Natural killer cell (primary cell): ENCODE results near the gene ARL14. TPM values are rescaled to one million over a fixed set of nuclear protein-coding genes. Genes with fewer than 3 reads are reported as not detected.
A peak's percentile ranks its signal among the peaks of the same experiment; 100 is the strongest.

ENCODE experiments used
- ATAC-seq, 3 donors: fragments of 150-1000 bp in 2 of 3; fragments of 200-7000 bp in 1 of 3; cut with Tn5 transposase; 1 replicate in 1 of 3; 2 replicates in 2 of 3; pipeline ENCODE4 v1.10.0; 2021; ENCODE audit warnings: mild to moderate bottlenecking in 2 of 3, moderate library complexity in 2 of 3
- DNase-seq, 2 donors: peaks; one replicate each; pipeline versions ENCODE4 v3.0.0 to v3.0.0-alpha.2; 2013 to 2021; ENCODE audit warnings: mixed read lengths in 1 of 2
- H3K27ac ChIP-seq: one replicate; pipeline ENCODE4 v1.5.1; 2013; ENCODE audit warnings: mild to moderate bottlenecking, low read length
- H3K27me3 ChIP-seq: one replicate; pipeline ENCODE4 v1.6.1; 2013; ENCODE audit warnings: low read length; ENCODE audit not compliant: control insufficient read depth, insufficient read depth
- H3K36me3 ChIP-seq: one replicate; pipeline ENCODE4 v1.6.1; 2013; ENCODE audit warnings: low read length; ENCODE audit not compliant: control insufficient read depth, insufficient read depth
- H3K4me1 ChIP-seq: one replicate; pipeline ENCODE4 v1.6.1; 2013; ENCODE audit warnings: low read length; ENCODE audit not compliant: control insufficient read depth, insufficient read depth
- H3K4me3 ChIP-seq: one replicate; pipeline ENCODE4 v1.5.1; 2013; ENCODE audit warnings: low read length
- H3K9me3 ChIP-seq: one replicate; pipeline ENCODE4 v1.6.1; 2013; ENCODE audit warnings: low read length; ENCODE audit not compliant: control insufficient read depth, insufficient read depth
- H3K27ac Mint-ChIP-seq, 2 donors: one replicate each; pipeline ENCODE4 v1.8.0; 2022; ENCODE audit warnings: mild to moderate bottlenecking in 2 of 2, mixed read lengths in 2 of 2, moderate library complexity in 1 of 2
- H3K27me3 Mint-ChIP-seq, 2 donors: one replicate each; pipeline ENCODE4 v1.8.0; 2022; ENCODE audit warnings: low read depth in 2 of 2, mixed read lengths in 2 of 2
- H3K36me3 Mint-ChIP-seq: one replicate; pipeline ENCODE4 v1.8.0; 2022; ENCODE audit warnings: mixed read lengths
- H3K4me1 Mint-ChIP-seq, 2 donors: one replicate each; pipeline ENCODE4 v1.8.0; 2022; ENCODE audit warnings: mixed read lengths in 2 of 2
- H3K4me3 Mint-ChIP-seq: one replicate; pipeline ENCODE4 v1.8.0; 2022; ENCODE audit warnings: mild to moderate bottlenecking, moderate library complexity, mixed read lengths
- H3K9me3 Mint-ChIP-seq, 2 donors: one replicate each; pipeline ENCODE4 v1.8.0; 2022; ENCODE audit warnings: mixed read lengths in 2 of 2
- WGBS: methylation state at CpG from one replicate; pipeline ENCODE4 v1.1.7; 2013; ENCODE audit warnings: missing lambda C conversion rate; ENCODE audit not compliant: insufficient coverage; 5-methylcytosine and 5-hydroxymethylcytosine counted together
- intact Hi-C: fragments of 100-400 bp; cut with micrococcal nuclease; formaldehyde crosslinking; loops from one replicate; pipeline ENCODE4 v1.14.2; 2022
- total RNA-seq, 4 donors: library from RNA; stranded (reverse); fragments of 120-200 nt in 1 of 4; gene quantifications; one replicate each; pipeline versions ENCODE4 v1.2.3 to v1.2.4, GENCODE V29; 2013 to 2022
- TF ChIP-seq, protein P1 (sequence below): fragments of 200-600 bp; IDR thresholded peaks from one replicate; pipeline ENCODE4 v1.8.0; 2022; ENCODE audit warnings: antibody characterized with exemption

The ARL14 gene
- total RNA-seq, 3 donors from 2014 or later (not counting 1 experiment from before 2014, with no cell fraction given) = not detected

DNA sequence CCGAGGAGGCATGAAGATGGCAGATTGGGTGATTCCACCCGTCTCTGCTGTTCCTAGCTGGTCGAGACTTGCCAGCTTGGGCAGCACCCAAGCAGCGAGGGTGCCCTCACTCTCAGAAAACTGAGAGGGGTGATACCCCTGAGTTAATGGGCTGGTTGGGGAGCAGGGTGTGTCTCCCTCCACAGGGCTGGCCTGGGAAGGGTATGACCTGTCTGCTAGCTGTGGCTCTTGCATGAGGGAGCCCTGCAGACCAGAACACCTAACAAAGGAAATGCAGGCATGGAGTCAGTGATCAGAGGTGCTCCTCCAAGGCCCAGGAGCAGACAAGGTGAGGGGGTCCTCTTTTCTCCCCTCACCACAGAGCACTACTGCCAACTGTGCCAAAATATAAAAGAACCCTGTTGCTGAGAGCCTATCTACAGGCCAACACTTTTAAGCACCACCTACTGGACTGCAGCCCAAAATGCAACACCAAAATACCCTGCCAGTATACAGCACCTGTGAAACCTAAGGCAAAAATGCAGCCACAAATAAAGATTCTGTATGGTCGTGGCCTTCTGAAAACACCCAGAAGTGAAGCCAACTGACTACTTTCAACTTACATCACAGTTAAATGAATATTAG, 43.3 kb downstream of the ARL14 start:
- DNase-seq = peak in 1 of 2 donors; percentile 5
- no peaks in the 10 kb centered on the region for H3K4me1 Mint-ChIP-seq

DNA sequence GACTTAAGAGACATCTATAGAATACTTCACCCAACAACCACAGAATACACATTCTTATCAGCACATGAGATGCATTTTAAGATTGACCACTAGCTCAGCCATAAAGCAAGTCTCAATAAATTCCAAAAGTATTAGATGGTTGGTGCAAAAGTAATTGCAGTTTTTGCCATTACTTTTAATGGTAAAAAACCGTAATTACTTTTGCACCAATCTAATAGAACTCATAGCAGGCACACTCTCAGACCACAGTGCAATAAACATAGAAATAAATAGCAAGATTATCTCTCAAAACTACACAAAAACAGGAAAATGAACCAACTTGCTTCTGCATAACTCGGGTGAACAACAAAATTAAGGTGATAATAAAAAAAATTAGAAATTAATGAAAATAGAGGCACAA, 45.4 kb downstream of the ARL14 start:
- H3K27ac ChIP-seq = no peak overlapping the region
- H3K9me3 Mint-ChIP-seq = no peaks in the 10 kb centered on the region
- TF ChIP-seq, protein P1, sequence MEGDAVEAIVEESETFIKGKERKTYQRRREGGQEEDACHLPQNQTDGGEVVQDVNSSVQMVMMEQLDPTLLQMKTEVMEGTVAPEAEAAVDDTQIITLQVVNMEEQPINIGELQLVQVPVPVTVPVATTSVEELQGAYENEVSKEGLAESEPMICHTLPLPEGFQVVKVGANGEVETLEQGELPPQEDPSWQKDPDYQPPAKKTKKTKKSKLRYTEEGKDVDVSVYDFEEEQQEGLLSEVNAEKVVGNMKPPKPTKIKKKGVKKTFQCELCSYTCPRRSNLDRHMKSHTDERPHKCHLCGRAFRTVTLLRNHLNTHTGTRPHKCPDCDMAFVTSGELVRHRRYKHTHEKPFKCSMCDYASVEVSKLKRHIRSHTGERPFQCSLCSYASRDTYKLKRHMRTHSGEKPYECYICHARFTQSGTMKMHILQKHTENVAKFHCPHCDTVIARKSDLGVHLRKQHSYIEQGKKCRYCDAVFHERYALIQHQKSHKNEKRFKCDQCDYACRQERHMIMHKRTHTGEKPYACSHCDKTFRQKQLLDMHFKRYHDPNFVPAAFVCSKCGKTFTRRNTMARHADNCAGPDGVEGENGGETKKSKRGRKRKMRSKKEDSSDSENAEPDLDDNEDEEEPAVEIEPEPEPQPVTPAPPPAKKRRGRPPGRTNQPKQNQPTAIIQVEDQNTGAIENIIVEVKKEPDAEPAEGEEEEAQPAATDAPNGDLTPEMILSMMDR = no peak
- no peaks in the 10 kb centered on the region for H3K27me3 ChIP-seq
- ATAC-seq = no peak
- no peaks in the 10 kb centered on the region for H3K4me1 ChIP-seq
- H3K4me3 ChIP-seq = no peak overlapping the region
- WGBS = 80% methylated on average over 1 of the region's 2 CpGs
- peaks cover 9 to 12% of the 10 kb centered on the region in 2 donors for H3K27me3 Mint-ChIP-seq
- H3K4me1 Mint-ChIP-seq = no peaks in the 10 kb centered on the region
- no peak overlapping the region for H3K4me3 Mint-ChIP-seq
- no peaks in the 10 kb centered on the region for H3K36me3 Mint-ChIP-seq
- H3K27ac Mint-ChIP-seq = no peak overlapping the region
- intact Hi-C loops = no loop called here
- no peaks in the 10 kb centered on the region for H3K9me3 ChIP-seq
- DNase-seq = no peak
- no peaks in the 10 kb centered on the region for H3K36me3 ChIP-seq

More for the DNA sequence above, 43.3 kb downstream of the ARL14 start:
- peak in 1 of 3 donors; percentile 37 for ATAC-seq
- Mint-ChIP-seq H3K36me3 (no peaks in the 10 kb centered on the region), H3K9me3 (no peaks in the 10 kb centered on the region), H3K27me3 (peaks cover 10 to 21% of the 10 kb centered on the region in 2 donors), H3K4me3 (no peak overlapping the region), H3K27ac (no peak overlapping the region)
- Histone ChIP-seq H3K36me3 (no peaks in the 10 kb centered on the region), H3K9me3 (no peaks in the 10 kb centered on the region), H3K27me3 (no peaks in the 10 kb centered on the region), H3K4me3 (no peak overlapping the region), H3K27ac (no peak overlapping the region), H3K4me1 (no peaks in the 10 kb centered on the region)
- TF ChIP-seq, protein P1 = no peak
- 87% methylated on average over 5 of the region's 5 CpGs for WGBS
- intact Hi-C loops = no loop called here

DNA sequence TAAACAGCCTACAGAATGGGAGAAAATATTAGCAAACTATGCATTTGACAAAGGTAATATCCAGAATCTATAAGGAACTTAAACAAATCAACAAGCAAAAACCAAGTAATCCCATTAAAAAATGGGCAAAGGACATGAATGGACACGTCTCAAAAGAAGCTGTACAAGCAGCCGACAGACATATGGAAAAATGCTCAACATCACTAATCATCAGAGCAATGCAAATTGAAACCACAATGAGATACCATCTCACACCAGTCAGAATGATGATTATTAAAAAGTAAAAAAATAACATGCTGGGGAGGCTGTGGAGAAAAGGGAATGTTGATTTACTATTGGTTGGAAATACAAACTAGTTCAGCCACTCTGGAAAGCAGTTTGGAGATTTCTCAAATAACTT, 48.4 kb downstream of the ARL14 start:
- 92% methylated on average over 2 of the region's 2 CpGs for WGBS
- H3K9me3 ChIP-seq = no peaks in the 10 kb centered on the region
- H3K4me1 ChIP-seq = no peaks in the 10 kb centered on the region
- ATAC-seq (no peak), DNase-seq (no peak)
- intact Hi-C loops = no loop called here
- no peaks in the 10 kb centered on the region for H3K27me3 ChIP-seq
- no peaks in the 10 kb centered on the region for H3K36me3 Mint-ChIP-seq
- no peak overlapping the region for H3K4me3 Mint-ChIP-seq
- no peaks in the 10 kb centered on the region for H3K4me1 Mint-ChIP-seq
- no peak overlapping the region for H3K4me3 ChIP-seq
- H3K27ac Mint-ChIP-seq = no peak overlapping the region
- no peaks in the 10 kb centered on the region for H3K9me3 Mint-ChIP-seq
- TF ChIP-seq, protein P1 = no peak
- H3K36me3 ChIP-seq = no peaks in the 10 kb centered on the region
- H3K27me3 Mint-ChIP-seq = peaks cover 12% of the 10 kb centered on the region in 2 donors
- no peak overlapping the region for H3K27ac ChIP-seq

Other genes with a start within 250 kb of the ARL14 start
- gene TRIM59, start 227.4 kb upstream of the ARL14 start, total RNA-seq = 10 to 100 TPM; 16.7 to 20.3 (median 17.9) TPM
- 10 to 100 TPM; 69.1 to 81.7 (median 74.1) TPM for gene KPNA4, start 111.6 kb upstream of the ARL14 start, total RNA-seq
- gene PPM1L, start 79.1 kb downstream of the ARL14 start, total RNA-seq = 10 to 100 TPM; 52.6 to 73.2 (median 52.9) TPM